ENCODE measurements around the gene MAPK1IP1L. TPM values are rescaled to one million over a fixed set of nuclear protein-coding genes. Genes with fewer than 3 reads are reported as not detected.

MAPK1IP1L gene
- total and polyA plus RNA-seq, 2 of the 13 experiments (the other 11 are each of a cell fraction or from before 2014, with no cell fraction given): 27.8 to 68.4 TPM

- TF ChIP-seq ZNF7 (CRISPR knock-in tag; IDR thresholded peaks at IDR 0.05) (no peak), HBP1 (CRISPR knock-in tag; IDR thresholded peaks at IDR 0.05; ENCODE audit: low read depth) (peak; percentile 36; the same call in 1 of the 2 replicates), KMT2A (CRISPR knock-in tag; IDR thresholded peaks at IDR 0.05) (peak; percentile 92), PREB (CRISPR knock-in tag; IDR thresholded peaks at IDR 0.05) (no peak), MIER2 (CRISPR knock-in tag; IDR thresholded peaks at IDR 0.05) (no peak; the same call in 1 of the 2 replicates), NPAS2 (CRISPR knock-in tag; IDR thresholded peaks at IDR 0.05; ENCODE audit: borderline replicate concordance) (no peak), PHB2 (IDR thresholded peaks at IDR 0.05; ENCODE audit: partially characterized antibody) (no peak), ATAD3A (CRISPR knock-in tag; IDR thresholded peaks at IDR 0.05) (0 out of 2 replicates have a peak, but pooled peaks have one; percentile 52), ZNF605 (CRISPR knock-in tag; IDR thresholded peaks at IDR 0.05) (peak; percentile 45; the same call in 1 of the 2 replicates)
- TF ChIP-seq, protein P1, sequence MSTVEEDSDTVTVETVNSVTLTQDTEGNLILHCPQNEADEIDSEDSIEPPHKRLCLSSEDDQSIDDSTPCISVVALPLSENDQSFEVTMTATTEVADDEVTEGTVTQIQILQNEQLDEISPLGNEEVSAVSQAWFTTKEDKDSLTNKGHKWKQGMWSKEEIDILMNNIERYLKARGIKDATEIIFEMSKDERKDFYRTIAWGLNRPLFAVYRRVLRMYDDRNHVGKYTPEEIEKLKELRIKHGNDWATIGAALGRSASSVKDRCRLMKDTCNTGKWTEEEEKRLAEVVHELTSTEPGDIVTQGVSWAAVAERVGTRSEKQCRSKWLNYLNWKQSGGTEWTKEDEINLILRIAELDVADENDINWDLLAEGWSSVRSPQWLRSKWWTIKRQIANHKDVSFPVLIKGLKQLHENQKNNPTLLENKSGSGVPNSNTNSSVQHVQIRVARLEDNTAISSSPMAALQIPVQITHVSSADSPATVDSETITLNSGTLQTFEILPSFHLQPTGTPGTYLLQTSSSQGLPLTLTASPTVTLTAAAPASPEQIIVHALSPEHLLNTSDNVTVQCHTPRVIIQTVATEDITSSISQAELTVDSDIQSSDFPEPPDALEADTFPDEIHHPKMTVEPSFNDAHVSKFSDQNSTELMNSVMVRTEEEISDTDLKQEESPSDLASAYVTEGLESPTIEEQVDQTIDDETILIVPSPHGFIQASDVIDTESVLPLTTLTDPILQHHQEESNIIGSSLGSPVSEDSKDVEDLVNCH (CRISPR knock-in tag; IDR thresholded peaks at IDR 0.05): peak; percentile 88; the same call in 1 of the 2 replicates
- TF ChIP-seq, protein P2, sequence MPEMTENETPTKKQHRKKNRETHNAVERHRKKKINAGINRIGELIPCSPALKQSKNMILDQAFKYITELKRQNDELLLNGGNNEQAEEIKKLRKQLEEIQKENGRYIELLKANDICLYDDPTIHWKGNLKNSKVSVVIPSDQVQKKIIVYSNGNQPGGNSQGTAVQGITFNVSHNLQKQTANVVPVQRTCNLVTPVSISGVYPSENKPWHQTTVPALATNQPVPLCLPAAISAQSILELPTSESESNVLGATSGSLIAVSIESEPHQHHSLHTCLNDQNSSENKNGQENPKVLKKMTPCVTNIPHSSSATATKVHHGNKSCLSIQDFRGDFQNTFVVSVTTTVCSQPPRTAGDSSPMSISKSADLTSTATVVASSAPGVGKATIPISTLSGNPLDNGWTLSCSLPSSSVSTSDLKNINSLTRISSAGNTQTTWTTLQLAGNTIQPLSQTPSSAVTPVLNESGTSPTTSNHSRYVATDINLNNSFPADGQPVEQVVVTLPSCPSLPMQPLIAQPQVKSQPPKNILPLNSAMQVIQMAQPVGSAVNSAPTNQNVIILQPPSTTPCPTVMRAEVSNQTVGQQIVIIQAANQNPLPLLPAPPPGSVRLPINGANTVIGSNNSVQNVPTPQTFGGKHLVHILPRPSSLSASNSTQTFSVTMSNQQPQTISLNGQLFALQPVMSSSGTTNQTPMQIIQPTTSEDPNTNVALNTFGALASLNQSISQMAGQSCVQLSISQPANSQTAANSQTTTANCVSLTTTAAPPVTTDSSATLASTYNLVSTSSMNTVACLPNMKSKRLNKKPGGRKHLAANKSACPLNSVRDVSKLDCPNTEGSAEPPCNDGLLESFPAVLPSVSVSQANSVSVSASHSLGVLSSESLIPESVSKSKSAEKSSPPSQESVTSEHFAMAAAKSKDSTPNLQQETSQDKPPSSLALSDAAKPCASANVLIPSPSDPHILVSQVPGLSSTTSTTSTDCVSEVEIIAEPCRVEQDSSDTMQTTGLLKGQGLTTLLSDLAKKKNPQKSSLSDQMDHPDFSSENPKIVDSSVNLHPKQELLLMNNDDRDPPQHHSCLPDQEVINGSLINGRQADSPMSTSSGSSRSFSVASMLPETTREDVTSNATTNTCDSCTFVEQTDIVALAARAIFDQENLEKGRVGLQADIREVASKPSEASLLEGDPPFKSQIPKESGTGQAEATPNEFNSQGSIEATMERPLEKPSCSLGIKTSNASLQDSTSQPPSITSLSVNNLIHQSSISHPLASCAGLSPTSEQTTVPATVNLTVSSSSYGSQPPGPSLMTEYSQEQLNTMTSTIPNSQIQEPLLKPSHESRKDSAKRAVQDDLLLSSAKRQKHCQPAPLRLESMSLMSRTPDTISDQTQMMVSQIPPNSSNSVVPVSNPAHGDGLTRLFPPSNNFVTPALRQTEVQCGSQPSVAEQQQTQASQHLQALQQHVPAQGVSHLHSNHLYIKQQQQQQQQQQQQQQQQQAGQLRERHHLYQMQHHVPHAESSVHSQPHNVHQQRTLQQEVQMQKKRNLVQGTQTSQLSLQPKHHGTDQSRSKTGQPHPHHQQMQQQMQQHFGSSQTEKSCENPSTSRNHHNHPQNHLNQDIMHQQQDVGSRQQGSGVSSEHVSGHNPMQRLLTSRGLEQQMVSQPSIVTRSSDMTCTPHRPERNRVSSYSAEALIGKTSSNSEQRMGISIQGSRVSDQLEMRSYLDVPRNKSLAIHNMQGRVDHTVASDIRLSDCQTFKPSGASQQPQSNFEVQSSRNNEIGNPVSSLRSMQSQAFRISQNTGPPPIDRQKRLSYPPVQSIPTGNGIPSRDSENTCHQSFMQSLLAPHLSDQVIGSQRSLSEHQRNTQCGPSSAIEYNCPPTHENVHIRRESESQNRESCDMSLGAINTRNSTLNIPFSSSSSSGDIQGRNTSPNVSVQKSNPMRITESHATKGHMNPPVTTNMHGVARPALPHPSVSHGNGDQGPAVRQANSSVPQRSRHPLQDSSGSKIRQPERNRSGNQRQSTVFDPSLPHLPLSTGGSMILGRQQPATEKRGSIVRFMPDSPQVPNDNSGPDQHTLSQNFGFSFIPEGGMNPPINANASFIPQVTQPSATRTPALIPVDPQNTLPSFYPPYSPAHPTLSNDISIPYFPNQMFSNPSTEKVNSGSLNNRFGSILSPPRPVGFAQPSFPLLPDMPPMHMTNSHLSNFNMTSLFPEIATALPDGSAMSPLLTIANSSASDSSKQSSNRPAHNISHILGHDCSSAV (CRISPR knock-in tag; IDR thresholded peaks at IDR 0.05; ENCODE audit: borderline replicate concordance): no peak
- TF ChIP-seq, protein P3, sequence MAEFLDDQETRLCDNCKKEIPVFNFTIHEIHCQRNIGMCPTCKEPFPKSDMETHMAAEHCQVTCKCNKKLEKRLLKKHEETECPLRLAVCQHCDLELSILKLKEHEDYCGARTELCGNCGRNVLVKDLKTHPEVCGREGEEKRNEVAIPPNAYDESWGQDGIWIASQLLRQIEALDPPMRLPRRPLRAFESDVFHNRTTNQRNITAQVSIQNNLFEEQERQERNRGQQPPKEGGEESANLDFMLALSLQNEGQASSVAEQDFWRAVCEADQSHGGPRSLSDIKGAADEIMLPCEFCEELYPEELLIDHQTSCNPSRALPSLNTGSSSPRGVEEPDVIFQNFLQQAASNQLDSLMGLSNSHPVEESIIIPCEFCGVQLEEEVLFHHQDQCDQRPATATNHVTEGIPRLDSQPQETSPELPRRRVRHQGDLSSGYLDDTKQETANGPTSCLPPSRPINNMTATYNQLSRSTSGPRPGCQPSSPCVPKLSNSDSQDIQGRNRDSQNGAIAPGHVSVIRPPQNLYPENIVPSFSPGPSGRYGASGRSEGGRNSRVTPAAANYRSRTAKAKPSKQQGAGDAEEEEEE (CRISPR knock-in tag; IDR thresholded peaks at IDR 0.05; ENCODE audit: borderline replicate concordance): no peak
Observed at GRCh38 chr14:55051423-55052268, at the start of gene MAPK1IP1L (continued).

All from HepG2 (cell line).